HT-29 (cell line): Measurements from ENCODE around the gene PEX13. TPM values are rescaled to one million over a fixed set of nuclear protein-coding genes. Genes with fewer than 3 reads are reported as not detected.

Source experiments
- DNase-seq: peaks from one replicate; pipeline ENCODE4 v3.0.0-alpha.2; 2015; ENCODE audit warnings: low spot score
- small RNA-seq: library from RNA; depleted of rRNA; stranded (forward); fragments of <200 nt; gene quantifications from one replicate; pipeline ENCODE3, GENCODE V24; 2014
- total RNA-seq: library from RNA; depleted of rRNA; stranded (reverse); fragments of >200 nt; shearing (Covaris generic); gene quantifications from 2 replicates; pipeline ENCODE4 v1.2.3, GENCODE V29; 2014; rRNA removed

Gene PEX13
- total RNA-seq, 1 experiment from 2014 or later, result 19.8 TPM

GRCh38 chr2:61065714-61066709 lies 48.5 kb downstream of the PEX13 start, which contains the start of gene SANBR:
Gene SANBR (plus strand): TSS chr2:61065871. CDS start chr2:61070351, 4,480 bp downstream.
- peak; percentile 94 for DNase-seq

GRCh38 chr2:61074100-61074499 lies 56.6 kb downstream of the PEX13 start:
- no peak for DNase-seq

GRCh38 chr2:61085883-61086282 lies 68.4 kb downstream of the PEX13 start:
- DNase-seq, result no peak

- no peak for DNase-seq
These were observed 72.3 kb downstream of the PEX13 start for GRCh38 chr2:61089797-61090196.

GRCh38 chr2:61090386-61090921 lies 72.9 kb downstream of the PEX13 start:
- no peak for DNase-seq

GRCh38 chr2:61091485-61091884 lies 74.0 kb downstream of the PEX13 start:
- no peak for DNase-seq

DNA sequence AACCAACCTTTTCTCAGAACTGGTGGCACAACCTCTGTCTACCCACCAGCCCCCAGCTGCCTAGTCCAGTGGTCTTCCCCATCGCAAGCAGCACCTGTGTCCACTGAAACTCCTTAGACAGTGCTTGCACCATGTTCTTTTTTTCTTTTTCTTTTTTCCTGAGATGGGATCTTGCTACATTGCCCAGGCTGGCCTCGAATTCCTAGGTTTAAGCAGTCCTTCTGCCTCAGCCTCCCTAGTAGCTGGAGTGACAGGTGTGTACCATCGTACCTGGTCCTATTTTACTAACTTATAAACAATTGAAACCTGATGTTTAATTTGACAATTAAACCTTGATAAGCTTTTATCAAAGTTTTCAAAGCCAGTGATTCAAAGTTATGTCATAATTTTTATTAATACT lies 78.9 kb downstream of the PEX13 start:
- no peak for DNase-seq

GRCh38 chr2:61100801-61101200 lies 83.3 kb downstream of the PEX13 start:
- DNase-seq, result no peak

Small RNAs within 50 kb of the gene (small RNA-seq; reads per million reads assigned to genes)
- gene RNA5SP95, result 0.29 reads per million

Other genes with a start within 250 kb of the PEX13 start
- 6.5 and 6.6 TPM in 2 replicates for gene REL, start 136.1 kb upstream of the PEX13 start, total RNA-seq
- gene PUS10, start 535 bp downstream of the PEX13 start, total RNA-seq, result 1.3 and 2.2 TPM in 2 replicates
- gene SANBR, start 48.2 kb downstream of the PEX13 start, total RNA-seq, result 3.3 and 8.9 TPM in 2 replicates
- not detected in 2 replicates for gene C2orf74, start 144.5 kb downstream of the PEX13 start, total RNA-seq